ENCODE data around the gene HSPD1. TPM values are rescaled to one million over a fixed set of nuclear protein-coding genes. Genes with fewer than 3 reads are reported as not detected.
A peak's percentile ranks its signal among the peaks of the same experiment; 100 is the strongest.

Gene HSPD1
- total and polyA plus RNA-seq, 2 of the 13 experiments (the other 11 are each of a cell fraction or from before 2014, with no cell fraction given) = 685 to 2,610 TPM

DNA sequence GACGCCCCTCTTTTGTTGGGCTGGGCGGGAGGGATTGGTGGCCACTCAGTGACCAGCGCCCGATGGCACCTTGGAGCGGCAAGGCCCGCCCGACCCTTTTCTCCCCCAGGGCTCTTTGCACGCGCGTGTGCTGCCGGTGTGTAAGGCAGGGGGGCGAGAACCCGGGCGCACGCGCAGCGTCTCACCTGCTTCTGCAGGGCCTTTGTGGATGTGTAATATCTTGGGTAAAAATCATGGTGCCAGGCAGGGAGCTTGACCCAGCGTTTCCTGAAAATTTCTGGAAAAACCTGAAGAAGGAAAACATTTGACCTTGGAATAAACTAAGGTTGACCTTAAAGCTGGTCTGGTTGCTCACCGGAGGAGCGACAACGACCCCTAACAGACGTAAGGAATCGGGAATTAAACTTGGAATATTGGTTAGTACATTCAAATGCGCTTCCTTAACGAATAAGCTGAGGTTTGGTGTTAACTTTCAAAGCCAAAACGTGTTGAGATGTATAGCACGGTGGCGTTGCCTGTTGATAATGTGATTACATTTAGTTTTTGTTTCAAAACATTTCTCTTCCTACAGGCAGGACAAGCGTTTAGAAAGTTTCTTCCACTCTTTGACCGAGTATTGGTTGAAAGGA, 977 bp upstream of the HSPD1 start (continued):
- TF ChIP-seq, protein P1, sequence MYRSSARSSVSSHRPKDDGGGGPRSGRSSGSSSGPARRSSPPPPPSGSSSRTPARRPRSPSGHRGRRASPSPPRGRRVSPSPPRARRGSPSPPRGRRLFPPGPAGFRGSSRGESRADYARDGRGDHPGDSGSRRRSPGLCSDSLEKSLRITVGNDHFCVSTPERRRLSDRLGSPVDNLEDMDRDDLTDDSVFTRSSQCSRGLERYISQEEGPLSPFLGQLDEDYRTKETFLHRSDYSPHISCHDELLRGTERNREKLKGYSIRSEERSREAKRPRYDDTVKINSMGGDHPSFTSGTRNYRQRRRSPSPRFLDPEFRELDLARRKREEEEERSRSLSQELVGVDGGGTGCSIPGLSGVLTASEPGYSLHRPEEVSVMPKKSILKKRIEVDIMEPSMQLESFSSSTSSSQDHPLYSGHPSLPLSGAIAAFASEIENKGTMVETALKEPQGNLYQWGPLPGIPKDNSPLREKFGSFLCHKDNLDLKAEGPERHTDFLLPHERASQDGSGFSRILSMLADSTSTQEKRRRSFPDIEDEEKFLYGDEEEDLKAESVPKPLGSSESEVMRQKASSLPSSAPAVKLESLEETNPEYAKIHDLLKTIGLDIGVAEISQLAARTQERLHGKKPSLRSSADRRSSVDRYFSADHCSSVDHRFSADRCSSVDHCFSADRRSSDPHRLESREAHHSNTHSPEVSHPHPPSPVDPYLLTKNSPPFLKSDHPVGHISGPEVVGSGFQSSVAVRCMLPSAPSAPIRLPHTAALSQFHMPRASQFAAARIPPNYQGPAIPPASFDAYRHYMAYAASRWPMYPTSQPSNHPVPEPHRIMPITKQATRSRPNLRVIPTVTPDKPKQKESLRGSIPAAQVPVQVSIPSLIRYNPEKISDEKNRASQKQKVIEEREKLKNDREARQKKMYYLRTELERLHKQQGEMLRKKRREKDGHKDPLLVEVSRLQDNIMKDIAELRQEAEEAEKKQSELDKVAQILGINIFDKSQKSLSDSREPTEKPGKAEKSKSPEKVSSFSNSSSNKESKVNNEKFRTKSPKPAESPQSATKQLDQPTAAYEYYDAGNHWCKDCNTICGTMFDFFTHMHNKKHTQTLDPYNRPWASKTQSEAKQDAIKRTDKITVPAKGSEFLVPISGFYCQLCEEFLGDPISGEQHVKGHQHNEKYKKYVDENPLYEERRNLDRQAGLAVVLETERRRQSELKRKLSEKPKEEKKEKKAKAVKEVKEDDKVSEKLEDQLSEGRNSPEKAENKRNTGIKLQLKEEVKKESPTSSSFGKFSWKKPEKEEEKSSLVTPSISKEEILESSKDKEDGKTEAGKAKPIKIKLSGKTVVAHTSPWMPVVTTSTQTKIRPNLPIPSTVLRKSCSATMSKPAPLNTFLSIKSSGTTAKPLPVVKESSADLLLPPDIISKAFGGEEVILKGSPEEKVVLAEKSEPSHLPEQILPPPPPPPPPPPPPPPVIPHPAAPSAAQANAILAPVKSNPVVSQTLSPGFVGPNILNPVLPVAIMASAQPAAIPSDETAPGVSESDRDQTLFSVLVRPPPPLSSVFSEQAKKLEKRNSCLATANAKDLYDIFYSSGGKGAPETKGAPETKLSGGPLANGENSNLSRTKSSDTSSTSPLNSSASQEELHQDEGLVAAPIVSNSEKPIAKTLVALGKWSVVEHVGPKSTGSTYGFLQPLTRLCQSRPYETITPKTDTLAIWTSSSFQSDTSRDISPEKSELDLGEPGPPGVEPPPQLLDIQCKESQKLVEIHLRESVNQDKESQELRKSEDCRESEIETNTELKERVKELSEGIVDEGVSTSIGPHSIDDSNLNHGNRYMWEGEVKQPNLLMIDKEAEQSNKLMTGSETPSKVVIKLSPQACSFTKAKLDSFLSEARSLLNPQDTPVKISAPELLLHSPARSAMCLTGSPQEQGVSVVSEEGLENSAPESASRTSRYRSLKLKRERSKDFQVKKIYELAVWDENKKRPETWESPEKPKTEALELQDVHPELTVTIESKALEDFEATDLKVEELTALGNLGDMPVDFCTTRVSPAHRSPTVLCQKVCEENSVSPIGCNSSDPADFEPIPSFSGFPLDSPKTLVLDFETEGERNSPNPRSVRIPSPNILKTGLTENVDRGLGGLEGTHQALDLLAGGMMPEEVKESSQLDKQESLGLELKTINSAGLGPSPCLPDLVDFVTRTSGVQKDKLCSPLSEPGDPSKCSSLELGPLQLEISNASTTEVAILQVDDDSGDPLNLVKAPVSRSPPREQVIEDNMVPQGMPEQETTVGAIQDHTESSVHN (CRISPR knock-in tag; IDR thresholded peaks at IDR 0.05) = no peak
- TF ChIP-seq TARDBP (CRISPR knock-in tag; IDR thresholded peaks at IDR 0.05) (no peak), MAFF (IDR thresholded peaks at IDR 0.05; ENCODE audit: low read depth, low read length) (no peak), ZNF841 (CRISPR knock-in tag; IDR thresholded peaks at IDR 0.05; ENCODE audit: borderline replicate concordance) (no peak), NR2F1 (CRISPR knock-in tag; IDR thresholded peaks at IDR 0.05) (0 out of 4 replicates have a peak, but pooled peaks of 1 of the 2 experiments have one; percentile 24), NFATC3 (CRISPR knock-in tag; IDR thresholded peaks at IDR 0.05) (no peak), AKAP8 (CRISPR knock-in tag; IDR thresholded peaks at IDR 0.05) (no peak), ZNF354B (CRISPR knock-in tag; IDR thresholded peaks at IDR 0.05) (no peak), ZNF558 (CRISPR knock-in tag; IDR thresholded peaks at IDR 0.05; ENCODE audit: borderline replicate concordance) (no peak; the same call in 1 of the 2 replicates), ZNF660 (CRISPR knock-in tag; IDR thresholded peaks at IDR 0.05; ENCODE audit: borderline replicate concordance, low read depth) (no peak), CBX1 (IDR thresholded peaks at IDR 0.05; ENCODE audit: low read depth) (no peak), FOXM1 (CRISPR knock-in tag; IDR thresholded peaks at IDR 0.05) (no peak), MYC (CRISPR knock-in tag; IDR thresholded peaks at IDR 0.05; ENCODE audit: borderline replicate concordance) (no peak; the same call in 1 of the 2 replicates), STAT5B (CRISPR knock-in tag; IDR thresholded peaks at IDR 0.05) (peak; percentile 2; the same call in 1 of the 2 replicates), SMAD1 (CRISPR knock-in tag; IDR thresholded peaks at IDR 0.05; ENCODE audit: borderline replicate concordance, low read depth) (no peak), AGO2 (optimal IDR thresholded peaks at IDR 0.05; ENCODE audit: low read depth, low read length) (peak; percentile 84)
- TF ChIP-seq, protein P2, sequence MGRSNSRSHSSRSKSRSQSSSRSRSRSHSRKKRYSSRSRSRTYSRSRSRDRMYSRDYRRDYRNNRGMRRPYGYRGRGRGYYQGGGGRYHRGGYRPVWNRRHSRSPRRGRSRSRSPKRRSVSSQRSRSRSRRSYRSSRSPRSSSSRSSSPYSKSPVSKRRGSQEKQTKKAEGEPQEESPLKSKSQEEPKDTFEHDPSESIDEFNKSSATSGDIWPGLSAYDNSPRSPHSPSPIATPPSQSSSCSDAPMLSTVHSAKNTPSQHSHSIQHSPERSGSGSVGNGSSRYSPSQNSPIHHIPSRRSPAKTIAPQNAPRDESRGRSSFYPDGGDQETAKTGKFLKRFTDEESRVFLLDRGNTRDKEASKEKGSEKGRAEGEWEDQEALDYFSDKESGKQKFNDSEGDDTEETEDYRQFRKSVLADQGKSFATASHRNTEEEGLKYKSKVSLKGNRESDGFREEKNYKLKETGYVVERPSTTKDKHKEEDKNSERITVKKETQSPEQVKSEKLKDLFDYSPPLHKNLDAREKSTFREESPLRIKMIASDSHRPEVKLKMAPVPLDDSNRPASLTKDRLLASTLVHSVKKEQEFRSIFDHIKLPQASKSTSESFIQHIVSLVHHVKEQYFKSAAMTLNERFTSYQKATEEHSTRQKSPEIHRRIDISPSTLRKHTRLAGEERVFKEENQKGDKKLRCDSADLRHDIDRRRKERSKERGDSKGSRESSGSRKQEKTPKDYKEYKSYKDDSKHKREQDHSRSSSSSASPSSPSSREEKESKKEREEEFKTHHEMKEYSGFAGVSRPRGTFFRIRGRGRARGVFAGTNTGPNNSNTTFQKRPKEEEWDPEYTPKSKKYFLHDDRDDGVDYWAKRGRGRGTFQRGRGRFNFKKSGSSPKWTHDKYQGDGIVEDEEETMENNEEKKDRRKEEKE (IDR thresholded peaks at IDR 0.05) = no peak
- TF ChIP-seq, protein P3, sequence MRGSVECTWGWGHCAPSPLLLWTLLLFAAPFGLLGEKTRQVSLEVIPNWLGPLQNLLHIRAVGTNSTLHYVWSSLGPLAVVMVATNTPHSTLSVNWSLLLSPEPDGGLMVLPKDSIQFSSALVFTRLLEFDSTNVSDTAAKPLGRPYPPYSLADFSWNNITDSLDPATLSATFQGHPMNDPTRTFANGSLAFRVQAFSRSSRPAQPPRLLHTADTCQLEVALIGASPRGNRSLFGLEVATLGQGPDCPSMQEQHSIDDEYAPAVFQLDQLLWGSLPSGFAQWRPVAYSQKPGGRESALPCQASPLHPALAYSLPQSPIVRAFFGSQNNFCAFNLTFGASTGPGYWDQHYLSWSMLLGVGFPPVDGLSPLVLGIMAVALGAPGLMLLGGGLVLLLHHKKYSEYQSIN (CRISPR knock-in tag; IDR thresholded peaks at IDR 0.05; ENCODE audit: borderline replicate concordance) = no peak
